H9 (cell line): ENCODE results near the gene GPR161. TPM values are rescaled to one million over a fixed set of nuclear protein-coding genes. Genes with fewer than 3 reads are reported as not detected.
A peak's percentile ranks its signal among the peaks of the same experiment; 100 is the strongest.

Source experiments
- DNase-seq: peaks from one replicate; pipeline ENCODE4 v3.0.0-alpha.2; 2017
- H2AFZ ChIP-seq: one replicate; pipeline ENCODE4 v1.6.1; 2013; ENCODE audit warnings: mild to moderate bottlenecking, low read length, control low read depth, moderate library complexity
- H2AK5ac ChIP-seq: 2 replicates; pipeline ENCODE4 v1.6.1; 2013; ENCODE audit warnings: low read length, control low read depth, mixed read lengths; ENCODE audit not compliant: insufficient read length
- H2BK120ac ChIP-seq: one replicate; pipeline ENCODE4 v1.6.1; 2013; ENCODE audit warnings: low read depth, mild to moderate bottlenecking, low read length, control low read depth, inconsistent platforms; ENCODE audit not compliant: poor library complexity, severe bottlenecking
- H2BK12ac ChIP-seq: 2 replicates; pipeline ENCODE4 v1.6.1; 2013; ENCODE audit warnings: low read length, control low read depth, mixed read lengths, low read depth; ENCODE audit not compliant: insufficient read length
- H2BK15ac ChIP-seq: 2 replicates; pipeline ENCODE4 v1.6.1; 2013; ENCODE audit warnings: low read depth, low read length, control low read depth
- H2BK20ac ChIP-seq: one replicate; pipeline ENCODE4 v1.6.1; 2013; ENCODE audit warnings: low read depth, mild to moderate bottlenecking, low read length, control low read depth, inconsistent platforms; ENCODE audit not compliant: poor library complexity, severe bottlenecking
- H2BK5ac ChIP-seq: 2 replicates; pipeline ENCODE4 v1.6.1; 2013; ENCODE audit warnings: low read length, control low read depth, mixed read lengths; ENCODE audit not compliant: insufficient read length
- H3K14ac ChIP-seq: 2 replicates; pipeline ENCODE4 v1.6.1; 2013; ENCODE audit warnings: low read length, control low read depth; ENCODE audit not compliant: insufficient read depth
- H3K18ac ChIP-seq: 2 replicates; pipeline ENCODE4 v1.6.1; 2013; ENCODE audit warnings: low read depth, mild to moderate bottlenecking, mixed read lengths, low read length, control low read depth; ENCODE audit not compliant: insufficient read length
- H3K23ac ChIP-seq: 2 replicates; pipeline ENCODE4 v1.6.1; 2013; ENCODE audit warnings: low read length, control low read depth, mixed read lengths, low read depth; ENCODE audit not compliant: insufficient read length
- H3K23me2 ChIP-seq: 2 replicates; pipeline ENCODE4 v1.6.1; 2013; ENCODE audit warnings: low read depth, mild to moderate bottlenecking, mixed read lengths, low read length, control low read depth; ENCODE audit not compliant: insufficient read length, poor library complexity, severe bottlenecking
- H3K27ac ChIP-seq: 2 replicates; pipeline ENCODE4 v1.5.1; 2013; ENCODE audit warnings: low read length, control low read depth, mixed read lengths, low read depth; ENCODE audit not compliant: insufficient read length
- H3K27me3 ChIP-seq: 2 replicates; pipeline ENCODE4 v1.6.1; 2013; ENCODE audit warnings: low read length, control low read depth, inconsistent platforms; ENCODE audit not compliant: insufficient read depth
- H3K4ac ChIP-seq: 2 replicates; pipeline ENCODE4 v1.6.1; 2013; ENCODE audit warnings: low read depth, mild to moderate bottlenecking, control low read depth, inconsistent platforms, low read length, moderate library complexity
- H3K4me1 ChIP-seq: 2 replicates; pipeline ENCODE4 v1.6.1; 2013; ENCODE audit warnings: low read length, control low read depth, inconsistent platforms; ENCODE audit not compliant: insufficient read depth
- H3K4me2 ChIP-seq: 2 replicates; pipeline ENCODE4 v1.6.1; 2013; ENCODE audit warnings: low read length, control low read depth, mixed read lengths; ENCODE audit not compliant: insufficient read length, insufficient read depth
- H3K56ac ChIP-seq: 2 replicates; pipeline ENCODE4 v1.6.1; 2013; ENCODE audit warnings: low read depth, mild to moderate bottlenecking, mixed read lengths, low read length, control low read depth; ENCODE audit not compliant: insufficient read length
- H3K79me1 ChIP-seq: 2 replicates; pipeline ENCODE4 v1.6.1; 2013; ENCODE audit warnings: low read depth, mild to moderate bottlenecking, moderate library complexity, low read length, control low read depth, inconsistent platforms; ENCODE audit not compliant: insufficient read depth, poor library complexity, severe bottlenecking
- H3K79me2 ChIP-seq: 2 replicates; pipeline ENCODE4 v1.6.1; 2013; ENCODE audit warnings: low read length, control low read depth, inconsistent platforms; ENCODE audit not compliant: insufficient read depth
- H3K9ac ChIP-seq: 2 replicates; pipeline ENCODE4 v1.6.1; 2013; ENCODE audit warnings: low read length, control low read depth, mixed read lengths; ENCODE audit not compliant: insufficient read length; ENCODE audit errors: extremely low read depth
- H3K9me3 ChIP-seq: one replicate; pipeline ENCODE4 v1.6.1; 2013; ENCODE audit warnings: low read depth, low read length, inconsistent platforms; ENCODE audit not compliant: control insufficient read depth
- H3T11ph ChIP-seq: one replicate; pipeline ENCODE4 v1.6.1; 2013; ENCODE audit warnings: mild to moderate bottlenecking, low read length, control low read depth, inconsistent platforms
- H4K20me1 ChIP-seq: one replicate; pipeline ENCODE4 v1.6.1; 2013; ENCODE audit not compliant: control insufficient read depth, insufficient read length, insufficient read depth
- H4K5ac ChIP-seq: 2 replicates; pipeline ENCODE4 v1.6.1; 2013; ENCODE audit warnings: low read depth, mild to moderate bottlenecking, mixed read lengths, low read length, control low read depth; ENCODE audit not compliant: insufficient read length
- H4K8ac ChIP-seq: replicated peaks from 2 replicates; pipeline ENCODE4 v1.6.1; 2013; ENCODE audit warnings: low read length, control low read depth, mixed read lengths, low read depth; ENCODE audit not compliant: insufficient read length
- H4K91ac ChIP-seq: 2 replicates; pipeline ENCODE4 v1.6.1; 2013; ENCODE audit warnings: low read depth, mild to moderate bottlenecking, moderate library complexity, mixed read lengths, low read length, control low read depth; ENCODE audit not compliant: insufficient read length
- H3K27ac Mint-ChIP-seq, 3 experiments: 2 replicates in 2 of 3; 3 replicates in 1 of 3; pipeline ENCODE4 v1.8.0; 2020 to 2021; ENCODE audit warnings: mixed read lengths in 3 of 3, mild to moderate bottlenecking in 1 of 3, moderate library complexity in 1 of 3
- H3K27me3 Mint-ChIP-seq: 2 replicates; pipeline ENCODE4 v1.8.0; 2021; ENCODE audit warnings: low read depth, mild to moderate bottlenecking, moderate library complexity, mixed read lengths
- H3K36me3 Mint-ChIP-seq, 3 experiments: 2 replicates in 2 of 3; 3 replicates in 1 of 3; pipeline ENCODE4 v1.8.0; 2020 to 2021; ENCODE audit warnings: low read depth in 3 of 3, mixed read lengths in 3 of 3; ENCODE audit not compliant: insufficient read depth in 1 of 3
- H3K4me1 Mint-ChIP-seq, 2 experiments: 2 replicates each; pipeline ENCODE4 v1.8.0; 2020; ENCODE audit warnings: mixed read lengths in 2 of 2
- H3K4me3 Mint-ChIP-seq, 2 experiments: 2 replicates in 1 of 2; 3 replicates in 1 of 2; pipeline ENCODE4 v1.8.0; 2020 to 2021; ENCODE audit warnings: mild to moderate bottlenecking in 2 of 2, mixed read lengths in 2 of 2, moderate library complexity in 1 of 2
- H3K9me3 Mint-ChIP-seq, 2 experiments: 2 replicates in 1 of 2; 3 replicates in 1 of 2; pipeline ENCODE4 v1.8.0; 2020; ENCODE audit warnings: mild to moderate bottlenecking in 2 of 2, mixed read lengths in 2 of 2, moderate library complexity in 1 of 2
- WGBS: extraction: QIAGEN DNeasy Blood & Tissue Kit; methylation state at CpG from one replicate; pipeline ENCODE4 v1.1.7; 2013; ENCODE audit warnings: missing lambda C conversion rate, low lambda C conversion rate, mixed read lengths; ENCODE audit not compliant: insufficient read length; ENCODE audit errors: extremely low coverage; 5-methylcytosine and 5-hydroxymethylcytosine counted together
- total RNA-seq: library from RNA; stranded (reverse); gene quantifications from 2 replicates; pipeline ENCODE4 v1.2.1, GENCODE V29; 2021
- TF ChIP-seq, protein P1 (sequence below): fragments of 200-600 bp; sonication (generic); conservative IDR thresholded peaks from 3 replicates; pipeline ENCODE4 v1.8.0; 2021; ENCODE audit warnings: antibody characterized with exemption, mild to moderate bottlenecking

Gene GPR161
- total RNA-seq, 1 experiment from 2014 or later, result 10.6 TPM

DNA sequence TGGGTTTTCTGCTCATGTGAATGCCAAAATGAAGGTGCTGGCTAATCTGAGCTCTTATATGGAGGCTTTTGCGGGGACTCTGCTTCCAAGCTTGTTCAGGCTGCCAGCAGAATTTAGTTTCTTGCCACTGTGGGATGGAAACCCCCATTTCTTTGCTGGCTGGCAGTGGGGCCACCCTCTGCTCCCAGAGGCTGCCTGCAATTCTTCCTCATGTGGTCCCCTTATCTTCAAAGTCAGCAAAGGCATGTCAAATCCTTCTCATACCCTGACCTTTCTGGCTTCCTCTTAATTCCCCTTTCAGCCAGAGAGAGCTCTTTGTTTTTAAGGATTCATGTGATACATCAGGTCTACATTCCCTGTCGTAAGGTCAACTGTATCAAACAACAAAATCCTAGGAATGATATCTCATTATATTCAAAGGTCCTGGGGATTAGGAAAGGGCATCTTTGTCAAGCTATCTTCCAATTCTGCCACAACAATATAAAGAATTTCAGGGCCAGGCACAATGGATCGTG lies 5.2 kb upstream of the GPR161 start:
- no peak overlapping the region for H4K8ac ChIP-seq
- no peak overlapping the region for H2AK5ac ChIP-seq
- H4K5ac ChIP-seq, result no peak overlapping the region
- no peak overlapping the region for H2BK12ac ChIP-seq
- no peak for DNase-seq
- TF ChIP-seq, protein P1, sequence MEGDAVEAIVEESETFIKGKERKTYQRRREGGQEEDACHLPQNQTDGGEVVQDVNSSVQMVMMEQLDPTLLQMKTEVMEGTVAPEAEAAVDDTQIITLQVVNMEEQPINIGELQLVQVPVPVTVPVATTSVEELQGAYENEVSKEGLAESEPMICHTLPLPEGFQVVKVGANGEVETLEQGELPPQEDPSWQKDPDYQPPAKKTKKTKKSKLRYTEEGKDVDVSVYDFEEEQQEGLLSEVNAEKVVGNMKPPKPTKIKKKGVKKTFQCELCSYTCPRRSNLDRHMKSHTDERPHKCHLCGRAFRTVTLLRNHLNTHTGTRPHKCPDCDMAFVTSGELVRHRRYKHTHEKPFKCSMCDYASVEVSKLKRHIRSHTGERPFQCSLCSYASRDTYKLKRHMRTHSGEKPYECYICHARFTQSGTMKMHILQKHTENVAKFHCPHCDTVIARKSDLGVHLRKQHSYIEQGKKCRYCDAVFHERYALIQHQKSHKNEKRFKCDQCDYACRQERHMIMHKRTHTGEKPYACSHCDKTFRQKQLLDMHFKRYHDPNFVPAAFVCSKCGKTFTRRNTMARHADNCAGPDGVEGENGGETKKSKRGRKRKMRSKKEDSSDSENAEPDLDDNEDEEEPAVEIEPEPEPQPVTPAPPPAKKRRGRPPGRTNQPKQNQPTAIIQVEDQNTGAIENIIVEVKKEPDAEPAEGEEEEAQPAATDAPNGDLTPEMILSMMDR, result no peak
- no peak overlapping the region for H2BK120ac ChIP-seq
- Mint-ChIP-seq H3K4me3 (no peak overlapping the region), H3K9me3 (no peaks in the 10 kb centered on the region; a peak in 1 of 5 replicates), H3K36me3 (peaks cover 0 to 3% (median 0%) of the 10 kb centered on the region in 3 experiments; a peak in 1 of 7 replicates), H3K27me3 (peaks cover 23% of the 10 kb centered on the region), H3K27ac (peak overlapping the region in 1 of 3 experiments; percentile 77; a peak in 1 of 7 replicates), H3K4me1 (peaks cover 13 to 15% of the 10 kb centered on the region in 2 experiments)
- H4K91ac ChIP-seq, result no peak overlapping the region
- no peaks in the 10 kb centered on the region for H3K79me1 ChIP-seq
- no peaks in the 10 kb centered on the region for H3K9me3 ChIP-seq
- H3K56ac ChIP-seq, result no peak overlapping the region
- H3K4me2 ChIP-seq, result no peak overlapping the region
- H3T11ph ChIP-seq, result no peak overlapping the region
- H2AFZ ChIP-seq, result no peak overlapping the region
- no peaks in the 10 kb centered on the region for H3K79me2 ChIP-seq
- H2BK20ac ChIP-seq, result no peak overlapping the region
- no peak overlapping the region for H3K4ac ChIP-seq
- H3K27ac ChIP-seq, result no peak overlapping the region
- no CpG with 5 or more reads among the region's 3 CpGs for WGBS
- H3K14ac ChIP-seq, result no peak overlapping the region
- H3K23me2 ChIP-seq, result peaks cover 7% of the 10 kb centered on the region
- no peak overlapping the region for H3K9ac ChIP-seq
- no peak overlapping the region for H2BK15ac ChIP-seq
- no peaks in the 10 kb centered on the region for H3K4me1 ChIP-seq
- no peak overlapping the region for H3K23ac ChIP-seq
- no peak overlapping the region for H2BK5ac ChIP-seq
- H3K18ac ChIP-seq, result no peak overlapping the region
- no peaks in the 10 kb centered on the region for H4K20me1 ChIP-seq
- H3K27me3 ChIP-seq, result no peaks in the 10 kb centered on the region
